Smooth muscle cell of bladder (primary cell): Measurements from ENCODE around the gene CFAP58. TPM values are rescaled to one million over a fixed set of nuclear protein-coding genes. Genes with fewer than 3 reads are reported as not detected.

Source experiments
- total RNA-seq: library from RNA; depleted of rRNA; stranded (reverse); fragments of >200 nt; gene quantifications from 2 replicates; pipeline ENCODE4 v1.2.3, GENCODE V29; 2014

The CFAP58 gene, protein sequence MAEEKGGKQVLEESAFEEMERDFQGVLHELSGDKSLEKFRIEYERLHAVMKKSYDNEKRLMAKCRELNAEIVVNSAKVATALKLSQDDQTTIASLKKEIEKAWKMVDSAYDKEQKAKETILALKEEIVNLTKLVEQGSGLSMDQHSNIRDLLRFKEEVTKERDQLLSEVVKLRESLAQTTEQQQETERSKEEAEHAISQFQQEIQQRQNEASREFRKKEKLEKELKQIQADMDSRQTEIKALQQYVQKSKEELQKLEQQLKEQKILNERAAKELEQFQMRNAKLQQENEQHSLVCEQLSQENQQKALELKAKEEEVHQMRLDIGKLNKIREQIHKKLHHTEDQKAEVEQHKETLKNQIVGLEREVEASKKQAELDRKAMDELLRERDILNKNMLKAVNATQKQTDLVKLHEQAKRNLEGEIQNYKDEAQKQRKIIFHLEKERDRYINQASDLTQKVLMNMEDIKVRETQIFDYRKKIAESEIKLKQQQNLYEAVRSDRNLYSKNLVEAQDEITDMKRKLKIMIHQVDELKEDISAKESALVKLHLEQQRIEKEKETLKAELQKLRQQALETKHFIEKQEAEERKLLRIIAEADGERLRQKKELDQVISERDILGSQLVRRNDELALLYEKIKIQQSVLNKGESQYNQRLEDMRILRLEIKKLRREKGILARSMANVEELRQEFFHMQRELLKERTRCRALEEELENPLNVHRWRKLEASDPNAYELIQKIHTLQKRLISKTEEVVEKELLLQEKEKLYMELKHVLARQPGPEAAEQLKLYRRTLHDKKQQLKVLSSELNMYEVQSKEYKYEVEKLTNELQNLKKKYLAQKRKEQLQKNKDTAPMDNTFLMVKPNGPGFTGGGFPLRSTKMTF
- 0.92 and 1.3 TPM in 2 replicates for total RNA-seq

DNA sequence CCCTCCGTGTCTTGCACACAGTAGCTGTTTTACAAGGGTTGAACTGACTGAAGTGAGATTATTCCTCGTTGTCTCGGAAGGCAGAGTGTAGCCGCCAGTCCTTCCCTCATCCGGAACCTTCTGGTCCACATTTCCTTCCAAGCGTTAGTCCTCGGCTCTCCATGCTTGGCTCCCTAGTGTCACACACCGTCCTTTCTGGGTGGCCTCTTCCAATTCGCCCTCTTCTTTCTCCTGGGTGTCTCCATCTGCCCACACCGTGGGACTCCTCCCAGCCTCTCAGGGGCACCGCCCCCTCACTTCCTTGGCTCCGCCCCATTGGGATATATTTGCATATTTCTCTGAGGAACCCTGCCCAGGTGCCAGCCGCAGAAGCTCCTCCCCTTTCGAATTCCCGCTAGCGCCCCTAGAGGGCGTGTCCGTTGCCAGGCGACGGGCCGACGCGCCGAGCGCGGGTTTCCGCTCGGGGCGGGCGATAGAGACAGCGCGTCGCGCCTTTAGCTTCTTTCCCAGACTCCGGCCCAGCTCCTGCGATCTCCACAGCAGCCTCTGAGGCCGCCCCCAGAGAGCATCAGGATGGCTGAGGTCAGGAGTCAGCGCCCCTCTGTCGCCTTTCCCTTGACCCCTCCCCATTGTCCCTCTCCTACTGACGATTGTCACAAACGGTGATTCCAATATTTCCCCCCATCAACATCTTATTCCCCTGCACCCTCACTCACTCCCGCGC, at the start of gene CFAP58:
Gene CFAP58, plus strand, starts transcription at position 509 of the 724 bp plus-strand sequence. Its CDS starts 65 bp downstream, at position 574.

DNA sequence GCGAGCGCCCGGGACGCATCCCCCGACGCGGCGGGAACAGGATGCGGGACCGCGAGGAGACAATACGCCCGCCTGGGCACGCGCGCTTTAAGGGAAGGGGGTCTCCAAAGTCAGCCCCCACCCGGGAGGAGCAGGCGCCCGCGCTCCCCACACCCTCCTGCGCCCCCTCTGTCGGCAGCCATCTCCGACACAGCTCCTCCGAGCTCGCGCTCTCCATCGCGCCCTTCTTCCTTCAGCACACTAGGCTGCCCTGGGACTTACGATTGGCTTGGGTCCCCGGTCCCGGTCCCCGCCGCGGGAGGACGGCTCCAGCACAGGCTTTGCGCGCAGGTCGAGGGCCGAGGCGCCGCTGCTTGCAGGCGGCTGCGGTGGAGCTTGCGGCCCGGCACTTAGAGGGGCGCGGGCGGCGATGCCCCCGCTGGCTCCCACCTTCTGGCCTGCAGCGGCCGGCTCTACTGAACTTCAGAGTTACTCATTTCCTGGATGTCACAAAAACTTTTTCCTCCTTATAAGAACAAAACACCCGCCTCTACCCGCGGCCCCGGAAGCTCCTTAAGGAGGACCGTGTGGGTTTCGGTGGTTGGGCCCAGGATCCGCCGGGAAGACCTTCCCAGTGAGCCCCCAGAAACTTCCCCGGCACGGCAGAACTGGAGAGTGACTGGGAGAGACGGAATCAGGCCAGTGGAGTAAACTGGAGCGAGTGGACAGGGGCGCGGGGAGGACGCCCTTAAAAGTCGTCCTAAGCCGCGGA, 15.5 kb upstream of the CFAP58 start, which contains the start of gene ITPRIP:
Gene ITPRIP, minus strand, starts transcription at position 481 of the 751 bp plus-strand sequence. CDS start 22,414 bp downstream, outside the sequence.

Other genes with a start within 250 kb of the CFAP58 start
- 4.8 and 6.1 TPM in 2 replicates for gene SFR1, start 231.7 kb upstream of the CFAP58 start, total RNA-seq
- gene CFAP43, start 121.5 kb upstream of the CFAP58 start, total RNA-seq = 0.09 and 0.14 TPM in 2 replicates
- gene GSTO1, start 98.9 kb upstream of the CFAP58 start, total RNA-seq = 186 and 212 TPM in 2 replicates
- gene GSTO2, start 84.6 kb upstream of the CFAP58 start, total RNA-seq = 2.0 and 3.3 TPM in 2 replicates
- 9.6 and 10.7 TPM in 2 replicates for gene ITPRIP, start 15.4 kb upstream of the CFAP58 start, total RNA-seq